GM23338 (cell line): ENCODE data around the gene AGPAT3. TPM values are rescaled to one million over a fixed set of nuclear protein-coding genes. Genes with fewer than 3 reads are reported as not detected.

ENCODE experiments used
- ATAC-seq: fragments of 200-7000 bp; cut with Tn5 transposase; 3 replicates; pipeline ENCODE4 v1.9.1; 2020
- DNase-seq: peaks from one replicate; pipeline ENCODE4 v3.0.0-alpha.2; 2015; ENCODE audit warnings: low spot score
- H2AFZ ChIP-seq: fragments of 200-600 bp; sonication (generic); 2 replicates; pipeline ENCODE4 v1.8.0; 2016; ENCODE audit warnings: antibody characterized with exemption, mild to moderate bottlenecking, moderate library complexity
- H3F3A ChIP-seq: fragments of 200-600 bp; sonication (generic); replicated peaks from 2 replicates; pipeline ENCODE4 v1.8.0; 2017; ENCODE audit warnings: antibody characterized with exemption, mixed run types, low read depth
- H3K27ac ChIP-seq: fragments of 200-600 bp; sonication (generic); 2 replicates; pipeline ENCODE4 v1.6.1; 2016; ENCODE audit warnings: low read depth
- H3K27me3 ChIP-seq: fragments of 200-600 bp; sonication (generic); 2 replicates; pipeline ENCODE4 v1.8.0; 2016; ENCODE audit warnings: mild to moderate bottlenecking, mixed run types, moderate library complexity; ENCODE audit not compliant: insufficient read depth
- H3K36me3 ChIP-seq: fragments of 200-600 bp; sonication (generic); 2 replicates; pipeline ENCODE4 v1.8.0; 2016; ENCODE audit warnings: mild to moderate bottlenecking; ENCODE audit not compliant: insufficient read depth
- H3K4me1 ChIP-seq: fragments of 200-600 bp; sonication (generic); 2 replicates; pipeline ENCODE4 v1.8.0; 2016; ENCODE audit warnings: mild to moderate bottlenecking, moderate library complexity; ENCODE audit not compliant: insufficient read depth
- H3K4me2 ChIP-seq: fragments of 200-600 bp; sonication (generic); 2 replicates; pipeline ENCODE4 v1.7.1; 2017; ENCODE audit warnings: mixed run types
- H3K4me3 ChIP-seq: fragments of 200-600 bp; sonication (generic); 2 replicates; pipeline ENCODE4 v1.6.1; 2016; ENCODE audit warnings: mixed run types
- H3K79me2 ChIP-seq: fragments of 200-600 bp; sonication (generic); replicated peaks from 2 replicates; pipeline ENCODE4 v1.8.0; 2017; ENCODE audit warnings: mild to moderate bottlenecking; ENCODE audit not compliant: insufficient read depth
- H3K9me2 ChIP-seq: fragments of 200-600 bp; sonication (generic); 2 replicates; pipeline ENCODE4 v1.8.0; 2017; ENCODE audit not compliant: insufficient read depth
- H4K20me1 ChIP-seq: fragments of 200-600 bp; sonication (generic); replicated peaks from 2 replicates; pipeline ENCODE4 v1.8.0; 2017; ENCODE audit warnings: mild to moderate bottlenecking; ENCODE audit not compliant: insufficient read depth
- H3K27ac Mint-ChIP-seq: 2 replicates; pipeline ENCODE4 v1.8.0; 2020; ENCODE audit warnings: inconsistent platforms, mild to moderate bottlenecking, moderate library complexity, mixed read lengths
- H3K27me3 Mint-ChIP-seq: 3 replicates; pipeline ENCODE4 v1.8.0; 2022; ENCODE audit warnings: low read depth, mild to moderate bottlenecking, moderate library complexity, mixed read lengths, inconsistent platforms; ENCODE audit not compliant: insufficient read depth, poor library complexity
- H3K36me3 Mint-ChIP-seq: 3 replicates; pipeline ENCODE4 v1.8.0; 2021; ENCODE audit warnings: low read depth, mild to moderate bottlenecking, inconsistent platforms, moderate library complexity, mixed read lengths
- H3K4me1 Mint-ChIP-seq: 3 replicates; pipeline ENCODE4 v1.8.0; 2020; ENCODE audit warnings: mild to moderate bottlenecking, inconsistent platforms, mixed read lengths
- H3K4me3 Mint-ChIP-seq: 3 replicates; pipeline ENCODE4 v1.8.0; 2021; ENCODE audit warnings: moderate library complexity, mild to moderate bottlenecking, inconsistent platforms, mixed read lengths
- H3K9me3 Mint-ChIP-seq: 3 replicates; pipeline ENCODE4 v1.8.0; 2020; ENCODE audit warnings: moderate library complexity, mild to moderate bottlenecking, inconsistent platforms, mixed read lengths
- CREB1 ChIP-seq: fragments of 250-450 bp; sonication (Bioruptor Pico); IDR thresholded peaks from 2 replicates; pipeline ENCODE4 v1.5.0; 2020; ENCODE audit warnings: low read depth, mild to moderate bottlenecking, moderate library complexity
- CTCF ChIP-seq, 2 experiments: fragments of 200-600 bp in 1 of 2; sonication (generic) in 1 of 2; conservative IDR thresholded peaks; 2 replicates each; pipeline versions ENCODE4 v1.5.1 to v1.6.1; 2016 to 2017; ENCODE audit warnings: antibody characterized with exemption in 2 of 2, low read depth in 2 of 2, mild to moderate bottlenecking in 2 of 2, moderate library complexity in 1 of 2
- ETS1 ChIP-seq: IDR thresholded peaks from 2 replicates; pipeline ENCODE4 v1.6.1; 2016; ENCODE audit warnings: antibody characterized with exemption
- EZH2 ChIP-seq: fragments of 200-600 bp; sonication (generic); IDR thresholded peaks from one replicate; pipeline ENCODE4 v1.8.0; 2017; ENCODE audit warnings: antibody characterized with exemption, mild to moderate bottlenecking, low read depth; ENCODE audit not compliant: unreplicated experiment
- EZH2phosphoT487 ChIP-seq: fragments of 200-600 bp; sonication (generic); IDR thresholded peaks from one replicate; pipeline ENCODE4 v1.8.1; 2018; ENCODE audit warnings: antibody characterized with exemption; ENCODE audit not compliant: unreplicated experiment
- JUNB ChIP-seq: IDR thresholded peaks from one replicate; pipeline ENCODE4 v1.6.1; 2016; ENCODE audit warnings: antibody characterized with exemption; ENCODE audit not compliant: unreplicated experiment
- NANOG ChIP-seq: IDR thresholded peaks from 2 replicates; pipeline ENCODE4 v1.6.1; 2016; ENCODE audit warnings: antibody characterized with exemption, borderline replicate concordance
- POLR2AphosphoS5 ChIP-seq: IDR thresholded peaks from 2 replicates; pipeline ENCODE4 v1.6.1; 2016; ENCODE audit warnings: antibody characterized with exemption, low read depth
- REST ChIP-seq: IDR thresholded peaks from one replicate; pipeline ENCODE4 v1.6.1; 2018; ENCODE audit warnings: antibody characterized with exemption; ENCODE audit not compliant: unreplicated experiment
- ZNF114 ChIP-seq: fragments of 250-450 bp; sonication (Bioruptor Pico); IDR thresholded peaks from 2 replicates; pipeline ENCODE4 v1.5.0; 2020; ENCODE audit warnings: mild to moderate bottlenecking, moderate library complexity
- ZNF331 ChIP-seq: fragments of 250-450 bp; sonication (Bioruptor Pico); IDR thresholded peaks from 2 replicates; pipeline ENCODE4 v1.5.0; 2020; ENCODE audit warnings: low read depth, mild to moderate bottlenecking, moderate library complexity
- ZNF462 ChIP-seq: fragments of 250-450 bp; sonication (Bioruptor Pico); IDR thresholded peaks from 2 replicates; pipeline ENCODE4 v1.5.0; 2020; ENCODE audit warnings: mild to moderate bottlenecking, moderate library complexity
- polyA plus RNA-seq: library from polyadenylated mRNA; unstranded; fragments of >200 nt; fragmentation: Nextera tagmentation; extraction: Ambion mirVana; gene quantifications from 2 replicates; pipeline ENCODE4 v1.2.1, GENCODE V29; 2016
- total RNA-seq: library from RNA; depleted of rRNA; stranded (reverse); fragments of >200 nt; shearing (Covaris generic); gene quantifications from 2 replicates; pipeline ENCODE4 v1.2.3, GENCODE V29; 2014

Gene AGPAT3
- total and polyA plus RNA-seq, 2 experiments from 2014 or later: 2.1 to 6.1 TPM

- H3K27ac Mint-ChIP-seq: no peak overlapping the region
- TF ChIP-seq EZH2: no peak
- TF ChIP-seq ZNF114 (CRISPR knock-in tag): no peak
- no peak for TF ChIP-seq CREB1 (CRISPR knock-in tag)
- no peak for TF ChIP-seq REST
- TF ChIP-seq ZNF462 (CRISPR knock-in tag): no peak
- TF ChIP-seq CTCF (conservative IDR thresholded peaks at IDR 0.05; ENCODE audit: low read depth in 2 of 2): no peak
- no peak for TF ChIP-seq JUNB
- no peak for TF ChIP-seq NANOG
- no peak for TF ChIP-seq ETS1
- no peak for TF ChIP-seq ZNF331
- TF ChIP-seq EZH2phosphoT487: no peak
- TF ChIP-seq POLR2AphosphoS5: no peak
- H3K9me3 Mint-ChIP-seq: no peaks in the 10 kb centered on the region; the same call in 2 of the 3 replicates
- H3K9me2 ChIP-seq: no peaks in the 10 kb centered on the region
- ATAC-seq: no peak
- H3K4me3 ChIP-seq: no peak overlapping the region
- no peak overlapping the region for H3K4me3 Mint-ChIP-seq
- no peak for DNase-seq
- H3F3A ChIP-seq: no peaks in the 10 kb centered on the region
- no peaks in the 10 kb centered on the region for H4K20me1 ChIP-seq
- no peak overlapping the region for H3K27ac ChIP-seq
- no peaks in the 10 kb centered on the region for H3K27me3 ChIP-seq
- H2AFZ ChIP-seq: no peak overlapping the region
- H3K4me1 Mint-ChIP-seq: peaks cover 10% of the 10 kb centered on the region
- H3K27me3 Mint-ChIP-seq: peaks cover 25% of the 10 kb centered on the region
- H3K4me2 ChIP-seq: no peak overlapping the region
- no peaks in the 10 kb centered on the region for H3K36me3 ChIP-seq
- no peaks in the 10 kb centered on the region for H3K4me1 ChIP-seq
- no peaks in the 10 kb centered on the region for H3K79me2 ChIP-seq
- no peaks in the 10 kb centered on the region for H3K36me3 Mint-ChIP-seq
These were observed 62.7 kb downstream of the AGPAT3 start for GRCh38 chr21:43927591-43928221.
